Ascending aorta (tissue), 2 donors: Measurements from ENCODE around the gene BLOC1S3. TPM values are rescaled to one million over a fixed set of nuclear protein-coding genes. Genes with fewer than 3 reads are reported as not detected.
A peak's percentile ranks its signal among the peaks of the same experiment; 100 is the strongest.

Source experiments
- DNase-seq, 2 donors: peaks; one replicate each; pipeline ENCODE4 v3.0.0-alpha.2; 2019; ENCODE audit warnings: low spot score in 2 of 2
- H3K27ac ChIP-seq, 2 donors: fragments of 200-600 bp; sonication (generic); one replicate each; pipeline ENCODE4 v1.5.1; 2016 to 2017; ENCODE audit warnings: mild to moderate bottlenecking in 1 of 2
- H3K27me3 ChIP-seq: fragments of 200-600 bp; sonication (generic); one replicate; pipeline ENCODE4 v1.5.1; 2017
- H3K36me3 ChIP-seq, 2 donors: fragments of 200-600 bp; sonication (generic); one replicate each; pipeline ENCODE4 v1.5.1; 2016
- H3K4me1 ChIP-seq, 2 donors: fragments of 200-600 bp; sonication (generic); one replicate each; pipeline ENCODE4 v1.5.1; 2016 to 2017; ENCODE audit warnings: mild to moderate bottlenecking in 1 of 2
- H3K4me3 ChIP-seq, 2 donors: fragments of 200-600 bp; sonication (generic); one replicate each; pipeline ENCODE4 v1.5.1; 2016 to 2017; ENCODE audit warnings: mild to moderate bottlenecking in 1 of 2
- H3K9me3 ChIP-seq, 2 donors: fragments of 200-600 bp; sonication (generic); one replicate each; pipeline ENCODE4 v1.5.1; 2016
- CTCF ChIP-seq, 3 experiments: fragments of 200-600 bp in 2 of 3; fragments of 450-650 bp in 1 of 3; sonication (generic) in 2 of 3; IDR thresholded peaks; one replicate each; pipeline ENCODE4 v1.5.1; 2016 to 2019; ENCODE audit warnings: antibody characterized with exemption in 3 of 3, mild to moderate bottlenecking in 1 of 3, moderate library complexity in 1 of 3
- intact Hi-C: fragments of 100-400 bp; cut with DNase I; formaldehyde crosslinking; loops from one replicate; pipeline ENCODE4 v1.15.1; 2023
- total RNA-seq: library from RNA; depleted of rRNA; stranded (reverse); fragments of >200 nt; gene quantifications from one replicate; pipeline ENCODE4 v1.1.0, GENCODE V29; 2016

BLOC1S3 gene
- total RNA-seq, 1 donor from 2014 or later, result 0.32 TPM

- Histone ChIP-seq H3K4me3 (no peak overlapping the region), H3K9me3 (no peaks in the 10 kb centered on the region), H3K36me3 (no peaks in the 10 kb centered on the region), H3K27ac (no peak overlapping the region), H3K27me3 (peaks cover 10% of the 10 kb centered on the region), H3K4me1 (no peaks in the 10 kb centered on the region)
- peak in 1 of 3 experiments; percentile 50 for TF ChIP-seq CTCF (IDR thresholded peaks at IDR 0.05)
- intact Hi-C loops, result loop anchor here (5.0 kb wide), 1 partner anchor 90 kb away; the partner anchor contains the start of gene MARK4
- no peak for DNase-seq
Measured at GRCh38 chr19:45161738-45162607, 16.6 kb upstream of the BLOC1S3 start.

- Histone ChIP-seq H3K4me3 (no peak overlapping the region), H3K4me1 (no peaks in the 10 kb centered on the region), H3K27ac (no peak overlapping the region), H3K9me3 (no peaks in the 10 kb centered on the region), H3K36me3 (no peaks in the 10 kb centered on the region), H3K27me3 (peaks cover 10% of the 10 kb centered on the region)
- DNase-seq, result no peak
- intact Hi-C loops, result loop anchor here (5.0 kb wide), 1 partner anchor 90 kb away; the partner anchor contains the start of gene MARK4
- no peak for TF ChIP-seq CTCF (IDR thresholded peaks at IDR 0.05)
Measured at GRCh38 chr19:45162608-45163143, 15.9 kb upstream of the BLOC1S3 start.

- H3K27ac ChIP-seq, result no peak overlapping the region
- H3K4me1 ChIP-seq, result no peaks in the 10 kb centered on the region
- intact Hi-C loops, result loop anchor here (5.0 kb wide), 1 partner anchor 89 kb away; the partner anchor contains the start of gene MARK4
- no peaks in the 10 kb centered on the region for H3K9me3 ChIP-seq
- no peak for TF ChIP-seq CTCF (IDR thresholded peaks at IDR 0.05)
- no peaks in the 10 kb centered on the region for H3K36me3 ChIP-seq
- DNase-seq, result no peak
- H3K27me3 ChIP-seq, result peaks cover 9% of the 10 kb centered on the region
- H3K4me3 ChIP-seq, result no peak overlapping the region
Measured at GRCh38 chr19:45163156-45163555, 15.4 kb upstream of the BLOC1S3 start.

GRCh38 chr19:45163751-45164460 lies 14.7 kb upstream of the BLOC1S3 start:
- TF ChIP-seq CTCF (IDR thresholded peaks at IDR 0.05), result no peak
- Histone ChIP-seq H3K27me3 (peaks cover 6% of the 10 kb centered on the region), H3K27ac (no peak overlapping the region), H3K4me3 (no peak overlapping the region), H3K36me3 (no peaks in the 10 kb centered on the region), H3K4me1 (no peaks in the 10 kb centered on the region), H3K9me3 (no peaks in the 10 kb centered on the region)
- no peak for DNase-seq
- intact Hi-C loops, result loop anchor here (5.0 kb wide), 1 partner anchor 88 kb away; the partner anchor contains the start of gene MARK4

GRCh38 chr19:45164577-45165335 lies 13.8 kb upstream of the BLOC1S3 start:
- H3K36me3 ChIP-seq, result no peaks in the 10 kb centered on the region
- no peaks in the 10 kb centered on the region for H3K4me1 ChIP-seq
- H3K9me3 ChIP-seq, result no peaks in the 10 kb centered on the region
- peaks cover 6% of the 10 kb centered on the region for H3K27me3 ChIP-seq
- H3K27ac ChIP-seq, result no peak overlapping the region
- TF ChIP-seq CTCF (IDR thresholded peaks at IDR 0.05), result no peak
- no peak for DNase-seq
- intact Hi-C loops, result loop anchor here (5.0 kb wide), 1 partner anchor 88 kb away; the partner anchor contains the start of gene MARK4
- H3K4me3 ChIP-seq, result no peak overlapping the region
